VCaP (cell line): ENCODE results near the gene SACM1L.

Experiments used
- H3K27ac ChIP-seq: fragments of 450-650 bp; 2 replicates; pipeline ENCODE4 v1.5.1; 2017
- CTCF ChIP-seq: fragments of 450-650 bp; conservative IDR thresholded peaks from 2 replicates; pipeline ENCODE4 v1.5.1; 2017; ENCODE audit warnings: mild to moderate bottlenecking, moderate library complexity

The SACM1L gene

DNA sequence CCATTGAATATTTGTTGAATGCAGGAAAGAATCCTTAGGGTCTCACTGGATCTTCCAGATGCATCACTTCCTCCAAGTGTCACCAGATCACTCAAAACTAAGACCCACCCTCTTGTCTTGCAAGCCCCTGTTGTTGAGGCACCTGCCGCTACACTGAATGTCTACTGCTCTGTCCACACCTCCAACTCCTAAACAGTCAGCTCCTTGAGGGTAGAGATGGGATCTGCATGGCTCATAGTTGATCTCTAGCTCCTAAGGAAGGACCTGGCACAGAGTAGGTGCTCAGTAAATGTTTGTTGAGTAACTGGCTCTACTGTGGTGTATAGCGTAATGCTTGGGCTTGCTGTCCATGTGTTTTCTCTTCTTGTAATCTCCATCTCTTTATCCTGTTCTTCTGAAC, 98.4 kb downstream of the SACM1L start:
- TF ChIP-seq CTCF: no peak
- H3K27ac ChIP-seq: no peak overlapping the region; the same call in 1 of the 2 replicates

- no peak for TF ChIP-seq CTCF
- H3K27ac ChIP-seq: no peak overlapping the region
Observed at GRCh38 chr3:45789235-45789812, 100.1 kb downstream of the SACM1L start.

DNA sequence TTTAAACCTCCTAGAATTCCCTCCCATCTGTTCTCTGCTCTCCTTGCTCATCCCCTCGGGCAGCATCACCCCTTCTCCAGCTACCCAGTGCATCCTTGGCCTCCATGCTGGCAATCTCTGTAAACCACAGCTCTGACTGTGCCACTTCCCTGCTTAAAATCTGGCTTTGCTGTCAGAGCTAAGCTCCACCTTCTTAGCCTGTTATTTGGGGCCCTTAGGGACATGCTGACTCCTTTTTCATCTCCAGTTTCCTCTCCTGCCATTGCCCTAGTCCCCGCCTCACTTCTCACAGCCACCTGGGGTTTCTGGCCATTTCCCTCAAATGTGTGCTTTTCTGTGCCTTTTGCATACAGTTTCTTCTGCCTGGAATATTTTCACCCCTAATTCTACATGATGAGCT, 101.4 kb downstream of the SACM1L start:
- TF ChIP-seq CTCF: no peak
- no peak overlapping the region for H3K27ac ChIP-seq

DNA sequence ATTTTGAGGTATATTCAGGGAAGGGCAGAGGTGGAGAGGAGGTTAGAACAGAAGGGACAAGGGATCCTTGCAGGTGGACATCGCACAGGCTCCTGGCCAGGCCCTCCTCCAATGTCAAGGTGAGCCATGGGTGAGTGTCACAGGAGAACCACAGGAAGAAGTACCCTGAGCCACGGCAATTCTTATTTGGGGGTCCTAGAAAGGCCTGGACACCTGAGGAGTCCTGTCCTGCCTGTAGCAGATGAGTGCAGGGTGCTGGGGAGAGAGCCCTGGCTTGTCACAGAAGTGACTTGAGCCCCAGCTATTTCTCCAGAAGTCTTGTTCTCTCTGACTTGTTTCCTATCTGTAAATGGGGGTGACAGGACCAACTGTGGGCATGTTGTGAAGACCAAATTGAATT, 102.8 kb downstream of the SACM1L start:
- no peak overlapping the region for H3K27ac ChIP-seq
- no peak for TF ChIP-seq CTCF

DNA sequence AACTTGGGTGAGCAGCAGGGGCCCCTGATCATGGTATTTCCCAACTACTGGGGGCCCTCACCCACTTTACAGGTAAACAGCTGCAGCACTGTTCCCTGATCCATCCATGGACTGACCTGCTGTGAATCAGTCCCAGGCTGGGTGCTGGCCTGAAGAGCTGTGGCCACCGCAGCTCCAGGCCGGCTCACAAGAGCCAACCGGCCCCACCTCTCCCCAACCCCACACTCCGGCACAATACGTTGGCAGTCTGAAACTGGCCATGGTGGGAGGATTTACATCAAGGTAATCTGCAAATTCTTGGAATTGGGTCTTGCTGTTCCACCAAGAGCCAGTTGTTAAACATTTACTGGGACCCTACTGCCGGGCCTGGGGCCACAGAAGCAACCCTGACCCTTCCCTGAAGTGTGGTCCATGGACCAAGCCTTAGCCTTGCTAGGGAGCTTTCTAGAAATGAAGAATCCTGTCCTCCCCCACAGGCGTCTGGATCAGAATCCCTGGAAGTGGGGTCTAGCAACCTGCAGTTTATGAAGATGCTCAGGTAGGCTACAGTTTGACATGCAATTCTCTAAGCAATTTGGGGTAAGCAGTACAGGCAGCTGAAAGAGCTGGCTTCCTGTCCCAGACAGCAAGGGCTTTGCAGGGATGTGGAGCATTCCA, 103.4 kb downstream of the SACM1L start:
- TF ChIP-seq CTCF: no peak
- no peak overlapping the region for H3K27ac ChIP-seq

DNA sequence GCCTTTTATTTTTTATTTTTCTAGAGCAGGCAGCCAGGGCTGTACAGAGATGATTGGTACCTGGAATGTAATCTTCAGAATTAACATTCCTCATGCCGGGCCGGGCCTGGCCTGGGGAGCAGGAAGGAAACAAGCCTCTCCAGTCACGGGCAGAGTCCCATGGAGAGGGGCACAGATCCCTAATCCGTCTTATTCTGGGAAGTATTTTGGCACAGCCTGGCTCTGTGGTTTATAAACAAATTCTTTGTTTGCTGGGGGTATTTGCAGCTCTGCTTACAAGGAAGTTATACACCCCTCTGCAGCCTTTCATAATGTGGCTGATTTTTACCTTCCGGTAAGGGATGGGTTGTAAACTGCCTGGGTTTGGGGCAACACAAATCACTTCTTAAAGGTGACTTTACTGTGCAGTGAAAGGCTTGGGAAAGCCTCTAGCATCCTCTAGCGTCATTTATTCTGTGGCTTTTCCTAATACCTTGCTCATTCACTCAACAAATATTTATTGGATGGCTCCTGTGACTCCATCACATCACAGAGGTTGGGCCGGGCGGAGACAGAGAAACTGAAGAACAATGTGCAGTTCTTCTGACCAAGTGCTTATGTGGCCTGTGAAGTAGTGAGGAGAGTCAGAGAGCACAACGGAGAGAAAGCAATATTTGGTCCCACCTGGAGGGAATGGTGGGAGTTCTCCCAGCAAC, 104.4 kb downstream of the SACM1L start:
- no peak overlapping the region for H3K27ac ChIP-seq
- TF ChIP-seq CTCF: no peak

DNA sequence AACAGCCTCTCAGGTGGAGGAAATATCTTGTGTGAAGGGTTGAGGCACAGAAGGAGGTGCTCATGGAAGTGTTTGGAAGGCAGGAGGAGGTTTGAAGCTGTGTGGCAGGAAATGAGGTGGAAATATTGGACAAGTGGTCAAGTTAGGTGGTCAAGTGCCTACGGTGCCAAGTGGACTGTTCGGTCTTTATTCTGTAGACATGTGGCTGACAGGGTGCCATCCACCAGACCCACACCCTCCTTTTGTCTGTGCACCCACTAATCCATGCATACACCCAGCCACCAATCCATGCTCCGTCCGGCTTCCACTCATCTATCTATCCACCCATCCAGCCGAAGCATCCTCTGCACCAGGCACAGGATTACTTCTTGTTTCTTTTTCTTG, 105.0 kb downstream of the SACM1L start:
- no peak overlapping the region for H3K27ac ChIP-seq
- TF ChIP-seq CTCF: no peak
